ENCODE measurements around the gene ZNF701.
"Not testable (repeated sequence)": the region's sequence is repeated elsewhere in the genome, so short reads cannot be mapped to it uniquely, and the experiment has no call there.

The ZNF701 gene

GRCh38 chr19:52567921-52568320, 2.2 kb upstream of the ZNF701 start:
- DNase-seq, result no peak

DNA sequence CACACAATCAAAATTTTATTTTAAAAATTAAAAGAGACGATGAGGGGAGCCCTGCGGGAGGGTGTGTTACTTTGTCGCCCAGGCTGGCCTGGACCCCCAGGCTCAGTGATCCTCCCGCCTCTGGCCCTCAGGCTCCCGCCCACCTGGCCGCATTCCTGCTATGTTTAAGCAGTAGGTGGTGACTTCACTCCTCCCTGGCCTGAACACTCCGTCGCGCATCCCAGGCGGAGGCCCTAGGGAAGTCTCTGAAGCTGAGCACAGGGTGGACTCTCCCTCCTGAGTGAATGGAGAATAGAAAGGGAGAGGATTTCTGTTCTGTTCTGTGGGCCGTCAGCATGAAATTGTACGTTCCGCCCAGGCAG, 468 bp upstream of the ZNF701 start:
- peak in 1 of 2 donors; percentile 6 for DNase-seq

GRCh38 chr19:52584736-52585440, 14.8 kb downstream of the ZNF701 start:
- DNase-seq, result no peak

- DNase-seq, result no peak
Measured at GRCh38 chr19:52585604-52586003, 15.5 kb downstream of the ZNF701 start.

DNA sequence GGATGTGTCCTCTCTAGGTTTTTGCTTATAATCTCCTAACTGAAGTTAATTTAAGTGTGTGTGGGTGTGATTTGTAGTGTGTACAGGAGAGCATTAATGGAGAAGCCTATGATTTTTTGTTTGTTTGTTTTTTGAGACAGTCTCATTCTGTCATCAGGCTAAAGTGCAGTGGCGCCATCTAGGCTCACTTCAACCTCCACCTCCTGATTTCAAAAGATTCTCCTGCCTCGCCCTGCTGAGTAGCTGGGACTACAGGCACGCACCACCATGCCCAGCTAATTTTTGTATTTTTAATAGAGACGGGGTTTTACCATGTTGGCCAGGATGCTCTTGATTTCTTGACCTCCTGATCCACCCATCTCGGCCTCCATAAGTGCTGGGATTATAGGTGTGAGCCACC, 20.6 kb downstream of the ZNF701 start:
- DNase-seq, result no peak

- DNase-seq, result no peak
Measured at GRCh38 chr19:52592301-52592700, 22.2 kb downstream of the ZNF701 start.

- not testable (repeated sequence) for DNase-seq
Measured at GRCh38 chr19:52593441-52593840, 23.4 kb downstream of the ZNF701 start.

DNA sequence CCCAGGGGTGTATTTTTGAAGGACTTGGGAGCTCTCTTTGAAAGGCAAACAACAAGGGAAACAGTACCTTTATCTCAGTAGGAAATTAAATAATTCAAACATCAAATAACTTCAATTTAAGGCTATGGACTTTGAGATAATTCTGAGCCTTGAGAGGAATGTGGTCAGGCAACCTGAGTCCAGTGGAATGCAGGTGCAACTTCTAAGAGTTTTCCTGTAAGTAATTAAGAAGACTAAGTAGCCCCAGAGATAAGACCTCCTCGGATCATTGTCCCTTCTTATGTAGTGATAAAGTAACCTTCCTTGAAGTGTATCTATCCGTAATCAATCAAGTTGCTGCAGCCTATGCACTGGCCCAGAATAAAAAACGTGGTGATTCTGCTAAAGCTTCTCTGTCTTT, 29.2 kb downstream of the ZNF701 start:
- no peak for DNase-seq

- peak in 1 of 2 donors; percentile 11 for DNase-seq
Measured at GRCh38 chr19:52600639-52601024, 30.5 kb downstream of the ZNF701 start.

- peak; percentile 96 to 97 for DNase-seq
Measured at GRCh38 chr19:52601025-52601973, 31.2 kb downstream of the ZNF701 start.

- not testable (repeated sequence) for DNase-seq
Measured at GRCh38 chr19:52601974-52602366, 31.9 kb downstream of the ZNF701 start.

DNA sequence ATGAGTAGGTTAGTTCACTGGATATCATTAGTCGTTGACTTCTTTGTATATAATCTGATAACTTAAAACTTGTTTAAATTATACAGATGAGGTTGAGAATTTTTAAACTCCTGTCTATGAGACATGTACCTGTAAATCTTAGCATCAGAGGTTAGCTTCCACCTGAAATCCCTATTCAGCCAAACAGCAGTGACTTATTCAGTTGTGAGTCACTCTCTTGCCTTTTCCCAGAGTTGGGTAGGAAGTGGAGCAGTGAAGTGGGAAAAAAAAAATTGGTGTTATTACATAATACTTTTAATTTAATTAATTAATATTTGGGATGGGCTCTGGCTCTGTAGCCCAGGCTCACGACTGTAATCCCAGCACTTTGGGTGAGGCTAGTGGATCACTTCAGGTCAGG, 32.9 kb downstream of the ZNF701 start:
- DNase-seq, result no peak

GRCh38 chr19:52603558-52604207, 33.6 kb downstream of the ZNF701 start:
- DNase-seq, result no peak

GRCh38 chr19:52613299-52613906, 43.3 kb downstream of the ZNF701 start:
- DNase-seq, result no peak

GRCh38 chr19:52621376-52621775, 51.3 kb downstream of the ZNF701 start:
- no peak for DNase-seq

DNA sequence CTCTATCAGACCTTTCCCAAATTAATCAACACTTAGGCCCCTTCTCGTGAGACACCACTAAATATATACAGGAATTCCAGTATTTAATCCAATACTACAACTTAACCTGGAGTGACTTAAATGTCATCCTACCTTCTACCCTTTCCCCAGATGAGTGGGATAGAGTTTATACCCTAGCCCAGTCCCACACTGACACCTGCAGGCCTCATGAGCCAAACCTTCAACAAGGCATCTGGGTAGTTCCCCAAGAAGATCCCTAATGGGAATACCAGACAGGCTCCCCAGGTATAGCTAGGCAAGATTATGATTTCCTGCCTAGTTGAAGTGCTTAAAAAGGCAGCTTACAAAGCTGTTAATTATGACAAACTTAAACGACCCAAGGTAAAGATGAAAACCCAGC, 52.2 kb downstream of the ZNF701 start:
- no peak for DNase-seq

DNA sequence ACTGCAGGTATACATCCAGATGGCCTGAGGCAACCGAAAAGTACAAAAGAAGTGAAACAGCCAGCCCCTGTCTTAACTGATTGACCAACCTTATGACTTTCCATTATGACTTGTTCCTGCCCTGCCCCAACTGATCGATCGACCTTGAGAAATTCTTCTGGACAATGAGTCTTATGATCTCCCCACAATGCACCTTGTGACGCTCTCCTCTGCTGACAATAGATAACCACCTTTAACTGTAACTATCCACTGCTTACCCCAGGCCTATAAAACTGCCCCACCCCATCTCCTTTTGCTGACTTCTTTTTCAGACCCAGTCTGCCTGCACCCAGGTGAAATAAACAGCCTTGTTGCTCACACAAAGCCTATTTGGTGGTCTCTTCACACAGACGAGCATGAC, 56.8 kb downstream of the ZNF701 start:
- DNase-seq, result no peak

- not testable (repeated sequence) for DNase-seq
Measured at GRCh38 chr19:52627441-52627840, 57.4 kb downstream of the ZNF701 start.

GRCh38 chr19:52635786-52636570, 65.9 kb downstream of the ZNF701 start:
- no peak for DNase-seq

All from stimulated activated CD4-positive, alpha-beta T cell treated with anti-CD3 and anti-CD28 coated beads, Interleukin-2, amount 100 ng/mL, for 24 hours (primary cell).